ENCODE measurements around the gene TRPM3. TPM values are rescaled to one million over a fixed set of nuclear protein-coding genes. Genes with fewer than 3 reads are reported as not detected.

TRPM3 gene
- total and polyA plus RNA-seq, 7 experiments from 2014 or later, result not detected

GRCh38 chr9:70480405-70480980 lies 640.9 kb downstream of the TRPM3 start:
- Histone ChIP-seq H3K36me3 (ENCODE audit: control insufficient read depth in 2 of 3, insufficient read depth in 3 of 3, low read length in 3 of 3) (no peaks in the 10 kb centered on the region), H3K27me3 (ENCODE audit: control insufficient read depth in 2 of 2, insufficient read depth in 2 of 2, low read length in 2 of 2) (no peaks in the 10 kb centered on the region), H3K4me3 (ENCODE audit: low read length) (no peak overlapping the region), H3K4me1 (ENCODE audit: control insufficient read depth in 2 of 2, insufficient read depth in 2 of 2, low read length in 2 of 2) (no peaks in the 10 kb centered on the region), H3K27ac (ENCODE audit: low read depth, low read length) (no peak overlapping the region), H3K9me3 (ENCODE audit: control insufficient read depth in 2 of 3, low read length in 3 of 3) (no peaks in the 10 kb centered on the region)
- Mint-ChIP-seq H3K4me1 (peaks cover 3 to 24% (median 9%) of the 10 kb centered on the region in 7 donors), H3K9me3 (no peaks in the 10 kb centered on the region), H3K27me3 (peaks cover 0 to 10% (median 0%) of the 10 kb centered on the region in 5 donors), H3K36me3 (peaks cover 0 to 1% (median 0%) of the 10 kb centered on the region in 5 donors), H3K27ac (no peak overlapping the region), H3K4me3 (no peak overlapping the region)
- POLR2A ChIA-PET, result interaction anchor here (0.8 kb wide), 1 partner anchor 61 kb away, joined by 3 read pairs; no protein-coding TSS in a partner anchor
- CTCF ChIA-PET, result interaction anchor here (1.2 kb wide), 1 partner anchor 122 kb away, joined by 4 read pairs; no protein-coding TSS in a partner anchor
- no peak for ATAC-seq
- no peak for DNase-seq
- intact Hi-C loops (cut with micrococcal nuclease), result loop anchor here in 1 of 2 donors (5.0 kb wide), 1 partner anchor 128 kb away; no protein-coding TSS in a partner anchor

GRCh38 chr9:70479880-70480291 lies 641.5 kb downstream of the TRPM3 start:
- no peak overlapping the region for H3K4me3 ChIP-seq (ENCODE audit: low read length)
- H3K9me3 Mint-ChIP-seq, result no peaks in the 10 kb centered on the region
- ChIA-PET POLR2A (interaction anchor here (0.8 to 1.2 kb wide), 2 partner anchors 61 kb away, joined by 3 to 7 read pairs; no protein-coding TSS in a partner anchor), CTCF (interaction anchor here (0.6 to 1.2 kb wide), 3 partner anchors 93 to 1258 kb away, joined by 3 to 6 read pairs (median 4); no protein-coding TSS in a partner anchor)
- no peaks in the 10 kb centered on the region for H3K9me3 ChIP-seq (ENCODE audit: control insufficient read depth in 2 of 3, low read length in 3 of 3)
- H3K27ac Mint-ChIP-seq, result no peak overlapping the region
- no peak overlapping the region for H3K27ac ChIP-seq (ENCODE audit: low read depth, low read length)
- no peaks in the 10 kb centered on the region for H3K36me3 ChIP-seq (ENCODE audit: control insufficient read depth in 2 of 3, insufficient read depth in 3 of 3, low read length in 3 of 3)
- ATAC-seq, result no peak
- no peak overlapping the region for H3K4me3 Mint-ChIP-seq
- peaks cover 0 to 19% (median 5%) of the 10 kb centered on the region in 7 donors for H3K4me1 Mint-ChIP-seq
- intact Hi-C loops (cut with micrococcal nuclease), result loop anchor here in 1 of 2 donors (5.0 kb wide), 1 partner anchor 128 kb away; no protein-coding TSS in a partner anchor
- no peaks in the 10 kb centered on the region for H3K27me3 ChIP-seq (ENCODE audit: control insufficient read depth in 2 of 2, insufficient read depth in 2 of 2, low read length in 2 of 2)
- H3K4me1 ChIP-seq (ENCODE audit: control insufficient read depth in 2 of 2, insufficient read depth in 2 of 2, low read length in 2 of 2), result no peaks in the 10 kb centered on the region
- H3K36me3 Mint-ChIP-seq, result peaks cover 0 to 1% (median 0%) of the 10 kb centered on the region in 5 donors
- H3K27me3 Mint-ChIP-seq, result peaks cover 0 to 10% (median 0%) of the 10 kb centered on the region in 5 donors
- DNase-seq, result no peak

Small RNA genes within 50 kb of the gene (microRNA-seq; reads per million reads assigned to microRNA genes)
- not detected for gene MIR204 (ENCODE audit: borderline microRNAs expressed)
